Activated T-cell treated with anti-CD3 and anti-CD28 coated beads for 48 hours (primary cell): ENCODE measurements around the gene PARD6B.
"Not testable (repeated sequence)": the region's sequence is repeated elsewhere in the genome, so short reads cannot be mapped to it uniquely, and the experiment has no call there.

Experiments
- DNase-seq: peaks from one replicate; pipeline ENCODE4 v3.0.0-alpha.2; 2020; ENCODE audit warnings: low read depth

PARD6B gene

GRCh38 chr20:50703651-50704438 lies 27.5 kb upstream of the PARD6B start:
- not testable (repeated sequence) for DNase-seq

GRCh38 chr20:50704514-50704913 lies 26.9 kb upstream of the PARD6B start:
- DNase-seq: no peak

DNA sequence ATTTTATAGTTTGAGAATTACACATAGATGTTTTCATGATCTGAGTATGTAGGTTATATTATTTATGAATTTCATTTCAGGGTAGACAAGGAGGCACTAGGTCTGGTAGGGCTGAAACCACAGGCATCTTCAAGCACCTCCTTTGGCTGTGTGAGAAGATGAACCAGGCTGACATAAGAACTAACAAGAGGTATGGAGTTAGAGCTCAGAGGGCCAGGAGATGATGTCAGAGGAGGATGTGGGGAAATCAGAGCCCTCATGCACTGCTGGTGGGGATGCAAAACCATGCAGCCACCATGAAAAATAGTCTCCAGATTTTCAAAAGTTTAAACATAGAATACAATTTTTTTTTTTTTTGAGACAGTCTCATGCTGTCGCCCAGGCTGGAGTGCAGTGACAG lies 26.4 kb upstream of the PARD6B start:
- no peak for DNase-seq

DNA sequence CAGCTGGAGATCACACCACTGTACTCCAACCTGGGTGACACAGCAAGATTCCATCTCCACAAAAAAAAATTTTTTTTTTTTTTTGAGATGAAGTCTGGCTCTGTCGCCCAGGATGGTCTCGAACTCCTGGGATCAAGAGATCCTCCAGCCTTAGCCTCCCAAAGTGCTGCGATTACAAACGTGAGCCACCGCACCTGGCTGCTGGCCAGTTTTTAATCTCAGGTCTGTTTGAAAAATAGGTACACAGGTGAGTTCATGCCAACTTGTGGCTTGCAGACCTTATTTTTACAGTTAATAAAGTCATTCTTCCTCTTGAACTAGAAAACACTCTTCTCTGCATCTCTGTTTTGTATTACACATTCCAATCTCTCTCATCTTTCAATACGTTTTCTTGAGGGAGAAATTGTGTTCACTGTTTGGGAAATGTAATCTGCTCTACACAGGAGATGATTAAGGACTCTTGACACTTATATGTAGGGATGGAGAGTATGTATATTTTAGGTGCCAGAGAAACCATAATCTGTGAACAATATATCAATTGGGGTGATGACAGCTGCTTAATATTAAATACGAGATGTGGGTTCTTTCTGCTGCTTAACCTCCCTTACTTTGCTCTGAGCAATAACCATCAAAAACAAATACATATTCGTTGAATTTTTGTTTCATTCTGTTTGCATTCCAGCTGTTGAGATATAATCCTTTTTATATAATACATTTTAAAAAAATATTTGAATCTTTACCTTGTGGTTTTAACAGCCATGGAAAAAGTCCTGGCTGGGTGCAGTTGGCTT lies 22.3 kb upstream of the PARD6B start:
- no peak for DNase-seq

GRCh38 chr20:50709636-50709973 lies 21.8 kb upstream of the PARD6B start:
- no peak for DNase-seq

DNA sequence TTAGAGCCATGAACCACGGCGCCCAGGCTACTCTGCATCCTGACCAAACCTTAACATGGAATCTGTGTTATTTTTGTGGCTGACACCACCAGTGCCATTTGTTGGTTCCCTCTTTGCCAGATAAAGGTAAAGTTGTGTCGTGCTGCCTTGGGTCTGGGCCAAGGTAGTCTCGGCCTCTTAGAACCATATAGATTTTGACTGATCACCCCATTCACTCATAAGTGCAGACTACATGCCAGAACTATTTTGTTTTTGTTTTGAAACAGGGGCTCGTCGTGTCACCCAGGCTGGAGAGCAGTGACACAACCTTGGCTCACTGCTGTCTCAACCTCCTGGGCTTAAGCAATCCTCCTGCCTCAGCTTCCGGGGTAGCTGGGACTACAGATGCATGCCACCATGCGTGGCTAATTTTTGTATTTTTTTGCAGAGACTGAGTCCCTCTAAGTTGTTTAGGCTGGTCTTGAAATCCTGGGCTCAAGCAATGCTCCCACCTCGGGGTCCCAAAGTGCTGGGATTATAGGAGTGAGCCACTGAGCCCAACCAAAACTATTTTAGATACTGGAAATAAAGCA lies 20.8 kb upstream of the PARD6B start:
- DNase-seq: no peak

- no peak for DNase-seq
Measured at GRCh38 chr20:50711113-50711825, 20.1 kb upstream of the PARD6B start.

DNA sequence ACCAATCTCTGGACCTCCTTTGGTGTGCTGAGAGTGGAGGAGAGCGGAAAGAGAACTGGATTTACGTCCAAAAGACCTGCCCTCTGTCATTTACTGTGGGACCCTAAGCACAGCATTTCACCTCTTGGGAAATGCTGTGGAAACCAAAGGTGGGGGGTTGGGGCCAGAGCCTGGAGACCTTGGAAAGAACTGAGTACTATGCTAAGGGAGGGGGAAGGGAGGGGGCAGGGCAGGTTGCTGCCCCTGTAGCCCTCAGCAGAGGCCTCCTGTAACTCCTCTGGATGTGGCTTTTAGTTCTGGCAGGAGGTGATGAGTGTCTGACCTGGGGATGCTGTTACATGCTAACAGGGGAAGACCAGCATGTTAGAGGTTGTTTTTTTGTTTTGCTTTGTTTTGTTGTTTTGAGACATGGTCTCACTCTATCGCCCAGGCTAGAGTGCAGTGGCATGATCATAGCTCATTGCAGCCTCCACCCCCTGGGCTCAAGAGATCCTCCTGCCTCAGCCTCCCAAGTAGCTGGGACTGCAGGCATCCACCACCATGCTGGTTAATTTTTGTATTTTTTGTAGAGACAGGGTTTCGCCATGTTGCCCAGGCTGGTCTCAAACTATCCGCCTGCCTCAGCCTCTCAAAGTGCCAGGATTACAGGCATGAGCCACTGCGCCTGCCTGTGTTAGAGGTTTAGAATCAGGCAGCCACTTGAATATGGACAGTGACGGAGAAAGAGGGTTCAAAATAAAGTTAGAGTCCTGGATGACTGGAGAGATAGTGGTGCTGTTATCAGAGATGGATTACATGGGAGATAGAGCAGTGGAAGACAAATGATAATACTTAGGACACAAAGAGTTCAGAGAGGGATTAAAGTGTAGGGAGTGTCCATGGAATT lies 18.4 kb upstream of the PARD6B start:
- no peak for DNase-seq

- no peak for DNase-seq
Measured at GRCh38 chr20:50713657-50714101, 17.7 kb upstream of the PARD6B start.

GRCh38 chr20:50714426-50714825 lies 17.0 kb upstream of the PARD6B start:
- DNase-seq: not testable (repeated sequence)

DNA sequence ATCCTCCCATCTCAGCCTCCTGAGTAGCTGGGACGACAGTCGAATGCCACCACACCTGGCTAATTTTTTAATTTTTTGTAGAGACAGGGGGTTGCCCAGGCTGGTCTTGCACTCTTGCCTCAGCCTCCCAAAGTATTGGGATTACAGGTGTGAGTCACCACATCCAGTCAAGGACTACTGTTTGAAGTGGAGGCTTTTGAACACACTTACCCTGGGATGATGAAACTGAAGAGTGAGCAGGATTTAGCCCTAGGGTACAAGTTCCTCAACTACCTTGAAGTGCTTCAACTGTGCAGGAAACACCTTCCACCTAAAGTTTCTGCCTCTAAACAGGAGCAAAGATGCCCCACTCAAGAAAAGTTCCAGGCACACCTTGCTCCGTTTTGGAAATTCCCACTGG lies 15.7 kb upstream of the PARD6B start:
- DNase-seq: no peak

- no peak for DNase-seq
Measured at GRCh38 chr20:50716518-50716917, 14.9 kb upstream of the PARD6B start.

- DNase-seq: no peak
Measured at GRCh38 chr20:50717312-50717711, 14.1 kb upstream of the PARD6B start.

DNA sequence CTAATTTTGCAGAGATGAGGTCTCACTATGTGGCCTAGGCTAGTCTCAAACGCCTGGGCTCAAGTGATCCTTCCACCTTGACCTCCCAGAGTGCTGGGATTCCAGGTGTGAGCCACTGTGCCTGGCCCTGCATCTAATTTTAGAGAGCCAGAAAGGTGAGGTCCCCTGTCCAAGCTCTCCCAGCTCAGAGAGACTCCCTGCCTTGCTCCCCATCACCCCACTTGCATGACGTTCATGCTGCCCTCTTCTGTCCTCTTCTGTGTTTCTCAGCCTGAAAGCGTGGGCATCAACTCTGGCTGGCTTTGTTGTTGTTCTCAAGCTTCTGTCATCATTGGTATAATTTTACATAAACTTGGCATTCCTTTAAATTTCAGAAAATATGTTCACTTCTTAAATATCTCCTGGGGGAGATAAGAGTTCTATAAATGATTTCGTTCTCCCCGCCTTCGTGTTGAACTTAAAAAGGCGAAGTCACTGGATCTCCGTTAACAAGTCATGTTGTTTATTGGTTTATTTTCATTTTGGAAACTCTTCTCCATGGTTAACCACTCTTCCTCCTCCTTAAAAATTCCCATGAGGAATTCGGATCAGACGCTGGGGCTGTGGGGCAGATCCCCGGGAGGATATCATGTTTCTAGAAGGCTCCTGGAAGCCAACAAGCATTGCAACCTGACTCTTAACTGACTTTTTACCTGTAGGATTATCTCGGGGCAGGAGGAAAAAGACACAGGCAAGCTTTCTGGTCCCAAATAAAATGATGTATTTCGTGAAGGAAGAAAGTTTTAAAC lies 13.2 kb upstream of the PARD6B start:
- no peak for DNase-seq

DNA sequence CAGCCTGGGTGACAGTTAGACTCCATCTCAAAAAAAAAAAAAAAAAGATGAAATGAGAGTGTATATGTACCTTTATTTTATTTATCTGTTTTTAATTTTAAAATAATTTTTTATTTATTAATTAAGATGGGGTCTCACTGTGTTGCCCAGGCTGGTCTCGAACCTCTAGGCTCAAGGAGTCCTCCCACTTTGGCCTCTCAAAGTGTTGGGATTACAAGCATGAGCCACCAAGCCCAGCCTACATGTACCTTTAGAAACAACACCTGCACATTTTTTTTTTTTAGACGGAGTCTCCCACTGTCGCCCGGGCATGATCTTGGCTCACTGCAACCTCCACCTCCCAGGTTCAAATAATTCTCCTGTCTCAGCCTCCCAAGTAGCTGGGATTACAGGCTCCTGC lies 12.1 kb upstream of the PARD6B start:
- DNase-seq: no peak

DNA sequence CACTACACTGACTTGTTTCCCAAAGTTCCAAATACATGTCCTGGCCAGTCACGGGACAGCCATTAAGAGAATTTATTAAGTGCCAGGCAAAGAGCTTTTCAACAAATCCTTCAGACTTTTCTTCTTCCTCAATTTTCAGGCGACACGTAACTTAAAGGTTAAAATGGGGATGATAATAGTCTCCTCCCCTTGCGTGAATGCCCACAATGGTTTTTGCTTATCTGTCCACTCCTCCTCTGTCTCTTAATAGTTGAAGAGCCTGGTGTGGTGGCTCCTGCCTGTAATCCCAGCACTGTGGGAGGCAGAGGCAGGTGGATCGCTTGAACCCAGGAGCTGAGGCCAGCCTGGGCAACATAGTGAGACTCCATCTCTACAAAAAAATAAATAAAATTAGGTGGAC lies 11.4 kb upstream of the PARD6B start:
- DNase-seq: no peak

GRCh38 chr20:50720582-50720981 lies 10.8 kb upstream of the PARD6B start:
- no peak for DNase-seq

DNA sequence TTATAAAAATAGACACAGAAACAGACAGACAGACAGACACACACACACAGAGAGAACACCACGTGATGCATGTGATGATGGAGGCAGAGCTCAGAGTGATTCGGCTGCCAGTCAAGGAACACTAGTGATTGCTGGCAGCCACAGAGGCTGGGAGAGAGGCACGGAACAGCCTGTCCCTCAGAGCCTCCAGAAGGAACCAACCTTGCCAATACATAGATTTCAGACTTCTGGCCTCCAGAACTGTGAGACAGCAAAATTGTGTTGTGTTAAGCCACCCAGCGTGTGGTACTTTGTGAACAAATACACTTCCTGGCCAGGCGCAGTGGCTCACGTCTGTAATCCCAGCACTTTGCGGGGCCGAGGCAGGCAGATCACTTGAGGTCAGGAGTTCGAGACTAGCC lies 9.5 kb upstream of the PARD6B start:
- no peak for DNase-seq

DNA sequence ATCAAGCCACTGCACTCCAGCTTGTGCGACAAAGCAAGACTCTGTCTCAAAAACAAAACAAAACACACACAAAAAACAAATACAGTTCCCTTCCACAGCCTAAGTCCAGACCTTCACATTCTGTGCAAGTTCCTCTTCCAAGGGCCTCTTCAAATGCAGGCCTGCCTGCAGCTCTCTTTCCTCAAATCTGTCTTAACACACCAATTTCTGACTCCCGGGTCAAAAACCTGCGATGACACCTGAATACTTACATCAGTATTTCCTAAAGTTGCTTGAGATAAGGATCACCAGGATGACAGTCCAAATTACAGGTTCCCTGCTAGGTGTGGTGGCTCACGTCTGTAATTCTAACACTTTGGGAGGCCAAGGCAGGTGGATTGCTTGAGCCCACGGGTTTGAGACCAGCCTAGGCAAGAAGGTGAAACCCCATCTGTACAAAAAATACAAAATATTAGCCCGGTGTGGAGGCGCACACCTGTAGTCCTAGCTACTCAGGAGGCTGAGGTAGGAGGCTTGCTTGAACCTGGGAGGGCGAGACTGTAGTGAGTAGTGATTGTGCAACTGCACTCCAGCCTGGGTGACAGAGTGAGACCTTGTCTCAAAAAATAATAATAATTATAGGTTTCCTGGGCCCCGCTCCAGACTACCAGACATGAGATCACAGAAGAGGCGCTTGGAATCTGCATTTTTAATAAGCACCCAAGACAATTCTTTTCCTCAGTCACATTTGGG lies 8.8 kb upstream of the PARD6B start:
- DNase-seq: no peak

DNA sequence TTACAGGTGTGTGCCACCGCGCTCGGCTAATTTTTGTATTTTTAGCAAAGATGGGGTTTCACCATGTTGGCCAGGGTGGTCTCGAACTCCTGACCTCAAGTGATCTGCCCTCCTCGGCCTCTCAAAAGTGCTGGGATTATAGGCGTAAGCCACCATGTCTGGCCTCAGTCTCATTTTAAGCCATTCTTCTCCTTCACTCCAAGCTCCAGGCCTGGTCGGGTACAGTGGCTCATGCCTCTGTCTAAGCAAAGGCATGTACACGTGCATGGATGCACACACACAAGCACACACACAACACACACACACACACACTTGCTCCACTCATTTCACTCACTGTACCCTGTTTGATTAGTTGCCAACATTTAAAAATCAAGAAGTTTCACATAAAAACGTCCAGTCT lies 7.7 kb upstream of the PARD6B start:
- no peak for DNase-seq
